Activated naive CD4-positive, alpha-beta T cell treated with anti-CD3 and anti-CD28 coated beads for 36 hours (primary cell): ENCODE measurements around the gene SLC1A3. TPM values are rescaled to one million over a fixed set of nuclear protein-coding genes. Genes with fewer than 3 reads are reported as not detected.
"Not testable (repeated sequence)": the region's sequence is repeated elsewhere in the genome, so short reads cannot be mapped to it uniquely, and the experiment has no call there.

Experiments used
- CTCF ChIA-PET: fragments of 350-600 bp; sonication (Branson Sonifier 250); formaldehyde crosslinking; loops from one replicate; lab custom pipeline; 2021; ENCODE audit warnings: antibody characterized with exemption; lab: Charles Lee
- DNase-seq: peaks from one replicate; pipeline ENCODE4 v3.0.0-alpha.2; 2020
- H3K27ac Mint-ChIP-seq: one replicate; pipeline ENCODE4 v1.8.0; 2021; ENCODE audit warnings: mild to moderate bottlenecking, mixed read lengths
- H3K27me3 Mint-ChIP-seq: one replicate; pipeline ENCODE4 v1.8.0; 2021; ENCODE audit warnings: low read depth, mixed read lengths
- H3K36me3 Mint-ChIP-seq: one replicate; pipeline ENCODE4 v1.8.0; 2021; ENCODE audit warnings: low read depth, mixed read lengths
- H3K4me1 Mint-ChIP-seq: one replicate; pipeline ENCODE4 v1.8.0; 2021; ENCODE audit warnings: low read depth, mixed read lengths
- H3K4me3 Mint-ChIP-seq: one replicate; pipeline ENCODE4 v1.8.0; 2021; ENCODE audit warnings: mild to moderate bottlenecking, moderate library complexity, mixed read lengths
- H3K9me3 Mint-ChIP-seq: one replicate; pipeline ENCODE4 v1.8.0; 2021; ENCODE audit warnings: mixed read lengths
- intact Hi-C: fragments of 100-400 bp; cut with micrococcal nuclease; formaldehyde crosslinking; loops from one replicate; pipeline ENCODE4 v1.15.1; 2023
- total RNA-seq, 2 experiments: library from RNA; stranded (reverse); gene quantifications; one replicate each; pipeline ENCODE4 v1.2.3, GENCODE V29; 2021

Gene SLC1A3
- total RNA-seq, 2 experiments from 2014 or later: 0.86 to 0.99 TPM

DNA sequence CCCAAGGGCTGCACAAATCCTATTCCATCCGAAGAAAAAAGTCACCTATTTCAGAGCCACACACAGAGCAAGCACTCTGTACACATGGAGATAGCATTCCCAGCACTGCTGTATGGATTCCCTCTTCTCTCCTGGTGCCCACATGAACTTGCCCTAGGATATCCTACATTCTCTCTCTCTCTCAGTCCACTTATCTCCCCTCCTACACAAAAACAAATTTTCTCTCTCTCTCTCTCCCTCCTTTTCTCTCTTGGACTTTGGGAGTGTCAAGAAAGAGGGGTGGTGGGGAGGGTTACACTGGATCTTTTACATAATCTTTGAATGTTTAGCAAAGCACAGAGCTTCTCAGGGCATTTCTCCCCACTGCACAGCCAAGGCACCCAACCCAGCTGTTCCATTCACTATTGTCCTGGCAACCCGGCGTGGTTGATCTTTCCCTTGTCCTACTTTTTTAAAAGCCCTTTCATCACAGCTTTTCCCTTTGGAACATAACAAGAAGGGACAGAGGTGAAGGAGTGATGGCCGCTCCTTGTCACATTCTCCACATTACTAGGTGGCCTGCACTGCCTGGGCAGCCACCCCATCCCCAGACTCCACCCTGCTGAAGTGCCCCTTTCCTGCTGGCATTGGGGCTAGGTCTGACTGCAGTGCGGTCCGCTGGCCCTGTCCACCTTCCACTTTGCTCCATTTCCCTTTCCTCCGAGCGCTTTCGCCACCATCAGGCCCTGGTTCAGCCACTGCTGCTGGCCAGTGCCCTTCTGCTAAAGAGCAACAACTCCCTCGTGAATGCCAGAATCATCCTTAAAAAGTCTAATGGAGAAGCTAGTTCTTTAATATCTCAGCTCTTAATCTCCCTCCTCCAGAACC is 22.2 kb upstream of the SLC1A3 start:
- no peak overlapping the region for H3K4me3 Mint-ChIP-seq
- CTCF ChIA-PET: no interaction called here
- no peaks in the 10 kb centered on the region for H3K36me3 Mint-ChIP-seq
- intact Hi-C loops: no loop called here
- H3K9me3 Mint-ChIP-seq: no peaks in the 10 kb centered on the region
- H3K27me3 Mint-ChIP-seq: peaks cover 6% of the 10 kb centered on the region
- no peak for DNase-seq
- H3K4me1 Mint-ChIP-seq: no peaks in the 10 kb centered on the region
- no peak overlapping the region for H3K27ac Mint-ChIP-seq

- intact Hi-C loops: no loop called here
- no peaks in the 10 kb centered on the region for H3K9me3 Mint-ChIP-seq
- no peak overlapping the region for H3K4me3 Mint-ChIP-seq
- no peak for DNase-seq
- no peaks in the 10 kb centered on the region for H3K36me3 Mint-ChIP-seq
- H3K4me1 Mint-ChIP-seq: no peaks in the 10 kb centered on the region
- H3K27me3 Mint-ChIP-seq: peaks cover 6% of the 10 kb centered on the region
- CTCF ChIA-PET: interaction anchor here (0.6 kb wide), 1 partner anchor 165 kb away, joined by 3 read pairs; no protein-coding TSS in a partner anchor
- H3K27ac Mint-ChIP-seq: no peak overlapping the region
Observed at GRCh38 chr5:36585701-36586100, 20.7 kb upstream of the SLC1A3 start.

- H3K4me3 Mint-ChIP-seq: no peak overlapping the region
- no peaks in the 10 kb centered on the region for H3K9me3 Mint-ChIP-seq
- H3K36me3 Mint-ChIP-seq: no peaks in the 10 kb centered on the region
- no peak overlapping the region for H3K27ac Mint-ChIP-seq
- DNase-seq: no peak
- CTCF ChIA-PET: no interaction called here
- intact Hi-C loops: no loop called here
- H3K27me3 Mint-ChIP-seq: peaks cover 2% of the 10 kb centered on the region
- no peaks in the 10 kb centered on the region for H3K4me1 Mint-ChIP-seq
Observed at GRCh38 chr5:36587354-36587753, 19.1 kb upstream of the SLC1A3 start.

- H3K9me3 Mint-ChIP-seq, CTCF ChIA-PET, H3K36me3 Mint-ChIP-seq, H3K4me3 Mint-ChIP-seq, intact Hi-C loops, DNase-seq, H3K27me3 Mint-ChIP-seq, H3K4me1 Mint-ChIP-seq, H3K27ac Mint-ChIP-seq: not testable (repeated sequence)
Observed at GRCh38 chr5:36589735-36590134, 16.7 kb upstream of the SLC1A3 start.

- CTCF ChIA-PET: no interaction called here
Observed at GRCh38 chr5:36590513-36591286, 15.7 kb upstream of the SLC1A3 start.

DNA sequence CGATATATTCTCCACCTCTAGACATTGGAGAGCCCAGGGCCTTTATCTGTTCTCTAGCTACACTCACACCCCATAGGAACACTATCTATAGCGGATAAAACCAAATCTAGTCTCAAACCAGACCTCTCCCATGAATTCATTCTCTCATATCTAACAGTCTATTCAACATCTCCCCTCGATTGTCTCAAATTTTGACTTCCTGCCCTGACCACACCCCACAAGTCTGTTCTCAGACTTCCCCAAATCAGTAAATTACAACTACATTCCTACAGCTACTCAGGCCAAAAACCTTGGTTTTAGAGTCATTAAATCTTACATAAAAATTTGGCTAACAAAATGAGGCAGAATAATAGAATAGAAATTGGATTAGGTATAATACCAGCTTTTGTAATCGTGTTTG is 12.5 kb upstream of the SLC1A3 start:
- CTCF ChIA-PET: no interaction called here
- Mint-ChIP-seq H3K4me3 (no peak overlapping the region), H3K4me1 (no peaks in the 10 kb centered on the region), H3K27ac (no peak overlapping the region), H3K9me3 (no peaks in the 10 kb centered on the region), H3K36me3 (no peaks in the 10 kb centered on the region), H3K27me3 (peaks cover 6% of the 10 kb centered on the region)
- intact Hi-C loops: no loop called here
- DNase-seq: no peak

More at GRCh38 chr5:36590513-36591286, 15.7 kb upstream of the SLC1A3 start:
- H3K36me3 Mint-ChIP-seq: no peaks in the 10 kb centered on the region
- H3K4me1 Mint-ChIP-seq: no peaks in the 10 kb centered on the region
- H3K9me3 Mint-ChIP-seq: no peaks in the 10 kb centered on the region
- intact Hi-C loops: no loop called here
- no peak for DNase-seq
- no peak overlapping the region for H3K27ac Mint-ChIP-seq
- peaks cover 2% of the 10 kb centered on the region for H3K27me3 Mint-ChIP-seq
- H3K4me3 Mint-ChIP-seq: no peak overlapping the region

DNA sequence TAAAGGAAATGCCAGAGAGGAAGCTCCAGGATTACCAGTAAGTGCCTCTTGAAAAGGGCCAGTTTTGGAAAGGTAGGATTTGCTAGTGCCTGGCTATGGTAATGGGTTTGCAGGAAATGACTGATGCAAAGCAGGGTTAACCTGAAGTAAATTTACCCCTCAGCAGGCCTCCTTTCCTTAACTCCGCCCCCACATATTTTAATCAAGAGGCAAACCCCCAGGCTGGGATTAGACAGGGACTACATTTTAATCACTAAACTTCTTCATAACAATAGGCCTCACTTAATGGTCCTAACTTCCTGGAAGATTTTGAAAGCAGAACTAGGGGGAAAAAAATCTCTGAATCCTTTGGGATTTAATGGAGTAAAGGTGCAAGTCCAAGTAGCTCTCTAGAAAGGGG is 10.2 kb upstream of the SLC1A3 start:
- no peaks in the 10 kb centered on the region for H3K36me3 Mint-ChIP-seq
- intact Hi-C loops: no loop called here
- no peak overlapping the region for H3K27ac Mint-ChIP-seq
- no peaks in the 10 kb centered on the region for H3K4me1 Mint-ChIP-seq
- H3K27me3 Mint-ChIP-seq: peaks cover 6% of the 10 kb centered on the region
- CTCF ChIA-PET: no interaction called here
- no peak for DNase-seq
- no peak overlapping the region for H3K4me3 Mint-ChIP-seq
- no peaks in the 10 kb centered on the region for H3K9me3 Mint-ChIP-seq

DNA sequence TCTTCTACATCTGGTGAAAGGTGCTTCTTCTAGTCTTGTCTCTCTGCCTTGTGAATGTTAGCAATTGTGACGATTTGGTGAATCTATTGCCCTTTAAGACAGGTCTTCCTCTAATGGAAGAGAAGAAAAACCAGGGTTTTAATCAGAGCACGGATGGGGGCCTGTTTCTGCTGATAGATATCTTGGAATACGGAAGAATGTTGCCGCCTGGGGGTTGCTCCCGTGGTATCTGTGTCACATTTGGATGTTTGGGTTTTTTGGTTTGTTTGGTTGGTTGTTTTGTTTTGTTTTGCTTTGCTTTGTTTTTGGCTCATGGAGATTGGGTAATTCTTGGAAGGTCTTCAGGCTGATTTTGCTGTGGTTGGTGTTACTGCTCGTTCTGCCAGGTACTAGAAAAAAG is 9.7 kb upstream of the SLC1A3 start:
- Mint-ChIP-seq H3K4me3 (no peak overlapping the region), H3K9me3 (no peaks in the 10 kb centered on the region), H3K36me3 (no peaks in the 10 kb centered on the region), H3K27me3 (peaks cover 7% of the 10 kb centered on the region), H3K4me1 (no peaks in the 10 kb centered on the region), H3K27ac (no peak overlapping the region)
- CTCF ChIA-PET: no interaction called here
- intact Hi-C loops: no loop called here
- no peak for DNase-seq

DNA sequence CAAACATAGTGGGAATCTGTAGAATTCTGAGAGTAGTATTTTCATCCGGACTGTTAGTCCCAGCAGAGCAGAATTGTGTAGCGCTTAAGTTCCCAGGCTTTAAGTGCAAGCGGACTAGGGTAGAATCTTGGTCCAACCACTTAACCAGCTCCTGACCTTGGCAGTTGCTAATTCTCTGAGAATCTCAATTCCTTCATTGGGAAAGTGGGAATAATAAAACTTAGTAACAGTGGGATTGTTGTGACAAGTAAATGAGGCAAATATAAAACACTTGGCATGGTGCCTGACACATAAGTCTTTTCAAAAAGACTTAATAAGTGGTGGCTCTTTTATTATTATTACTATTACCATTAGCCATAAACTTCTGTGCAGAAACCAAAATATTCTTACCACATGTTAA is 8.4 kb upstream of the SLC1A3 start:
- no peaks in the 10 kb centered on the region for H3K9me3 Mint-ChIP-seq
- H3K4me1 Mint-ChIP-seq: no peaks in the 10 kb centered on the region
- no peaks in the 10 kb centered on the region for H3K36me3 Mint-ChIP-seq
- no peak overlapping the region for H3K4me3 Mint-ChIP-seq
- H3K27ac Mint-ChIP-seq: no peak overlapping the region
- peaks cover 11% of the 10 kb centered on the region for H3K27me3 Mint-ChIP-seq
- CTCF ChIA-PET: no interaction called here
- intact Hi-C loops: no loop called here
- no peak for DNase-seq

- no peak for DNase-seq
- Mint-ChIP-seq H3K27me3 (peaks cover 23% of the 10 kb centered on the region), H3K4me1 (no peaks in the 10 kb centered on the region)
Observed at GRCh38 chr5:36599986-36600779, 6.2 kb upstream of the SLC1A3 start.

DNA sequence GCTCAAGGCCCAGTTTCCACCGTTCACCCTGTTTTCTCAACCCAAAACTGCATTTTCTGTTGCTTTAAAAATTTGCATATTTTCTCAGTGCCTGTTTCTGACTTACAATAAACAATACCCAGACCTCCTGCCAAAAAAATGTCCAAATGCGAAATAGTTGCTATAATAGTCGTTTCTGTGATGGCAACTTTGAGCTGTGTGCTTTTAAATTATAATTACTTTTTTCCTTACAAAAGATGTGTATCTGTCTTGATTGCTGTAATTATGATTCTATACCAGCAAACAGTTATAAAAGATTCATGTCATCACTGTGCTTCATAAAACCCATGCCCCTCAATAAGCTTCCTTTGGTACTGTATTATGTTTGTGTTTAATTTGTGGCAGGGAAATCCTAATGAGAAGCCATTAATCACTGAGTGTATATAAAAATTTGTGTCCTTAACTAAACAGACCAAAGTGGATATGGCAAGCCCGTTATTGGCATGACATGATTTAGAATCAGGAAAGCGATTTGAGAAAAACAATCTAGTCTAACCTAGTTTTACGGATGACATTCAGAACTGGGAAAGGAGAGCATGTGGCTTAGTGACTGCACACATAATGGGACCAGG is 5.4 kb upstream of the SLC1A3 start:
- Mint-ChIP-seq H3K27me3 (peaks cover 27% of the 10 kb centered on the region), H3K4me3 (no peak overlapping the region), H3K36me3 (no peaks in the 10 kb centered on the region), H3K27ac (no peak overlapping the region), H3K9me3 (no peaks in the 10 kb centered on the region), H3K4me1 (peaks cover 6% of the 10 kb centered on the region)
- DNase-seq: no peak
- CTCF ChIA-PET: no interaction called here
- intact Hi-C loops: no loop called here

More at GRCh38 chr5:36599986-36600779, 6.2 kb upstream of the SLC1A3 start:
- CTCF ChIA-PET: no interaction called here
- H3K36me3 Mint-ChIP-seq: no peaks in the 10 kb centered on the region
- no peaks in the 10 kb centered on the region for H3K9me3 Mint-ChIP-seq
- no peak overlapping the region for H3K4me3 Mint-ChIP-seq
- no peak overlapping the region for H3K27ac Mint-ChIP-seq
- intact Hi-C loops: no loop called here
